ENCODE measurements around the gene PITPNM1. TPM values are rescaled to one million over a fixed set of nuclear protein-coding genes. Genes with fewer than 3 reads are reported as not detected.

PITPNM1 gene
- total RNA-seq, 1 donor from 2014 or later = 11.5 TPM

DNA sequence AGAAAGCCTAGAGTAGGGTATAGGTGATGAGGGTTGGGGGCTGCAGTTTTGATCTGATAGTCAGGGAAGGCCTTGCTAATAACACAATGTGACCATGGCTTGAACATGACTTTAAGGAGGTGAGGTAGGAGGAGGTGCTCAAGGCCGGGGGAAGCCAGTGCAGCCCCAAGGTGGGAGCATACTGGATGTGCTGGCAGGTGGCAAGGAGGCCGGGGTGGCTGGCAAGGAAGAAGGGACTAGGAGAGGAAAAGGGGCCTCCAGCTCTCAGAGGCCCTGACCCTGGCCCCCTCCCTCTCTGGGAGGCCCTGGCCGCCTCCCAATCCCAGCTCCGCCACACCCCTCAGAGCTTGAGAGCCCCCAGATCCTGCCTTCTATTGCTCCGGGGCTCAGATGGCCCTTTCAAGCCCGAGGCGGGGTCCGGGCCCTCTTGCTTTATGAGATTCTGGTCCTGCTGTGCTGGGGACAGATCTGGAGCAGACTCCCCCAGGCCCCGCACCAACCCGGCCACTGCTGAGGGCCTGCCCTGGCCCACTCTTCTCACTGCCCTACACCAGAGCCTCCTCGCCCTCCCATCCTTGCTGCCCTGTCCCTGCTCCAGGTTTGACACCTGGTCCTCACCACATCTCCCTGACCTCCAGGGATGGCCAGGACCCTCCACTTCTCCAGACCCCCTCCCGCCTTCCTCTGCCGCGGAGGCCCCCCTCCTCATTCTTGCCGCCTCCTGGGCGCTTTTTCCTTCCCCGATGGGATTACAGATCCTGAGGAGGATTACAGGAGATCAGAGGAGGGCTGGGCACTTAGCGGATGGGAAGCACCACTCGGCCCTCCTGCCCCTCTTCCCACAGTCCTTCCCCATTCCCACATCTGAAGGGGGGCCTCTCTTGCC, 1.8 kb downstream of the PITPNM1 start:
- peaks cover 5% of the 10 kb centered on the region for H3K27me3 Mint-ChIP-seq (ENCODE audit: unreplicated experiment)
- H3K9me3 Mint-ChIP-seq (ENCODE audit: unreplicated experiment) = no peaks in the 10 kb centered on the region
- peak overlapping the region; percentile 10 for H3K27ac Mint-ChIP-seq (ENCODE audit: unreplicated experiment)
- H3K4me3 Mint-ChIP-seq (ENCODE audit: unreplicated experiment) = peak overlapping the region; percentile 83
- no peak for DNase-seq (ENCODE audit: low spot score)
- H3K36me3 Mint-ChIP-seq (ENCODE audit: low read depth, unreplicated experiment) = peaks cover 11% of the 10 kb centered on the region
- TF ChIP-seq, protein P1, sequence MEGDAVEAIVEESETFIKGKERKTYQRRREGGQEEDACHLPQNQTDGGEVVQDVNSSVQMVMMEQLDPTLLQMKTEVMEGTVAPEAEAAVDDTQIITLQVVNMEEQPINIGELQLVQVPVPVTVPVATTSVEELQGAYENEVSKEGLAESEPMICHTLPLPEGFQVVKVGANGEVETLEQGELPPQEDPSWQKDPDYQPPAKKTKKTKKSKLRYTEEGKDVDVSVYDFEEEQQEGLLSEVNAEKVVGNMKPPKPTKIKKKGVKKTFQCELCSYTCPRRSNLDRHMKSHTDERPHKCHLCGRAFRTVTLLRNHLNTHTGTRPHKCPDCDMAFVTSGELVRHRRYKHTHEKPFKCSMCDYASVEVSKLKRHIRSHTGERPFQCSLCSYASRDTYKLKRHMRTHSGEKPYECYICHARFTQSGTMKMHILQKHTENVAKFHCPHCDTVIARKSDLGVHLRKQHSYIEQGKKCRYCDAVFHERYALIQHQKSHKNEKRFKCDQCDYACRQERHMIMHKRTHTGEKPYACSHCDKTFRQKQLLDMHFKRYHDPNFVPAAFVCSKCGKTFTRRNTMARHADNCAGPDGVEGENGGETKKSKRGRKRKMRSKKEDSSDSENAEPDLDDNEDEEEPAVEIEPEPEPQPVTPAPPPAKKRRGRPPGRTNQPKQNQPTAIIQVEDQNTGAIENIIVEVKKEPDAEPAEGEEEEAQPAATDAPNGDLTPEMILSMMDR (IDR thresholded peaks at IDR 0.05; ENCODE audit: unreplicated experiment) = no peak
- H3K4me1 Mint-ChIP-seq (ENCODE audit: unreplicated experiment) = peaks cover 9% of the 10 kb centered on the region

- TF ChIP-seq, protein P1 (IDR thresholded peaks at IDR 0.05; ENCODE audit: unreplicated experiment) = no peak
- peaks cover 5% of the 10 kb centered on the region for H3K27me3 Mint-ChIP-seq (ENCODE audit: unreplicated experiment)
- no peak for DNase-seq (ENCODE audit: low spot score)
- peaks cover 9% of the 10 kb centered on the region for H3K4me1 Mint-ChIP-seq (ENCODE audit: unreplicated experiment)
- H3K9me3 Mint-ChIP-seq (ENCODE audit: unreplicated experiment) = no peaks in the 10 kb centered on the region
- peak overlapping the region; percentile 10 for H3K27ac Mint-ChIP-seq (ENCODE audit: unreplicated experiment)
- peak overlapping the region; percentile 83 for H3K4me3 Mint-ChIP-seq (ENCODE audit: unreplicated experiment)
- H3K36me3 Mint-ChIP-seq (ENCODE audit: low read depth, unreplicated experiment) = peaks cover 11% of the 10 kb centered on the region
These were observed 2.7 kb downstream of the PITPNM1 start for GRCh38 chr11:67502328-67502979.

DNA sequence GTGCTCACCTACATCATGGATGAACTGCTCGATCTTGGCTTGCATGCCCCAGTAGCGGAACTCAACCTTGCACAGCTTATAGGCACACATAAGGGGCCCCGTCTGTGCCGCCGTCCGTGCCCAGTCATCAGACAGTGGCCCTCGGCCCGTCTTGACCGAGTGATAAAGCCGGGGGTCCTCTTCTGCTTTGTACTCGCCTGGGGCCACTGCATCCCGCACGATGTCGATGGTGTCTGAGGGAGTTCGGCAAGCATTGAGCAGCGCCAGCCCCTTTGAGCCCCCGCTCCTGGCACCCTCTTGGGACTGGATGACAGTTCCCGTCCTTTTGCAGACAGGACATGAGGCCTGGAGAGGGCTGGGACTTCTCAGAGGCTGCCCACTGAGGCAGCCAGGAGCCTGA, 3.3 kb downstream of the PITPNM1 start:
- peaks cover 6% of the 10 kb centered on the region for H3K4me1 Mint-ChIP-seq (ENCODE audit: unreplicated experiment)
- TF ChIP-seq, protein P1 (IDR thresholded peaks at IDR 0.05; ENCODE audit: unreplicated experiment) = no peak
- H3K27me3 Mint-ChIP-seq (ENCODE audit: unreplicated experiment) = peaks cover 5% of the 10 kb centered on the region
- H3K9me3 Mint-ChIP-seq (ENCODE audit: unreplicated experiment) = no peaks in the 10 kb centered on the region
- H3K4me3 Mint-ChIP-seq (ENCODE audit: unreplicated experiment) = no peak overlapping the region
- peaks cover 11% of the 10 kb centered on the region for H3K36me3 Mint-ChIP-seq (ENCODE audit: low read depth, unreplicated experiment)
- DNase-seq (ENCODE audit: low spot score) = no peak
- H3K27ac Mint-ChIP-seq (ENCODE audit: unreplicated experiment) = no peak overlapping the region

DNA sequence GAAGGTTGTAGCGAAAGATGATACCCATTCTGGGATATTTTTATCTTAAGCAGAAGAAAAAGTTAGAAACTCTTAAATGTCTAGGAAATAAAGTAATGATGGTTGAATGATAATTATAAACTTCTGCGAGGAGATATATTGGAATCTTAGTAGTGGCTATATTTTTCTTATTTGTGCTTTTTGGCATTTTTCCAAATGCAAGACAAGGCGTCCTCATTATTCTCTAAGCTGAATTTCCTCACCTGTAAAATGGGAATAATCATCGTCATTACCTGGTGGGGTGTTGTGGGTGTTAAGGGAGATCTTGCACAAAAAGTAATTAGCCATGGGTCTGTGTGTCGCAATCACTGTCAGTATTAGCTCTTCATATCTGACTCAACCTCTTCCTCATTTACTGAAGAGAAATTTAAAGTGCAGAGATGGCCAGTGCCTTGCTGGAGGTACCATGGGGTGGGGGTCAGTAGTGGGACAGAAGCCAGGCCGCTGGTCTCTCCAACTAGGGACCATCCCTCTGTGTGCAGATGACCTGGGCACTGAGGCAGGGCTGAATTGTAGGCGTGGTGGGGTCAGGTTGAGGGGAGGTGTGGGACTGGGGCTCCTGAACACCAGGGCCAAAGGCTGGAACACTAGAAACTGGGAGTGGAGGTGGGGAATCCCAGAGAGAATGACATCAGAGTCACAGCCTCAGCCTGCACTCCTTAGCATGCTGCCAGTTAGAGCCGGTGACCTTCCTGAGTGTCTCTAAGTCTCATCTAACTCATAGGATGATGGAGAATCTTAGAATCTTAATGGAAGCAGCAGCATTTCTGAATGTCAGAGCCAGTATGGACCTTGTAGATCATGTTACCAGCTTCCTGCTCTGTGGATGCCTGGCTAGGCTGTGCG, 4.1 kb downstream of the PITPNM1 start:
- Mint-ChIP-seq H3K4me1 (ENCODE audit: unreplicated experiment) (peaks cover 6% of the 10 kb centered on the region), H3K4me3 (ENCODE audit: unreplicated experiment) (no peak overlapping the region), H3K9me3 (ENCODE audit: unreplicated experiment) (no peaks in the 10 kb centered on the region), H3K27me3 (ENCODE audit: unreplicated experiment) (peaks cover 5% of the 10 kb centered on the region), H3K27ac (ENCODE audit: unreplicated experiment) (no peak overlapping the region), H3K36me3 (ENCODE audit: low read depth, unreplicated experiment) (peaks cover 11% of the 10 kb centered on the region)
- TF ChIP-seq, protein P1 (IDR thresholded peaks at IDR 0.05; ENCODE audit: unreplicated experiment) = no peak
- no peak for DNase-seq (ENCODE audit: low spot score)
